HK-2 (cell line): Measurements from ENCODE around the gene DPF1.

ENCODE experiments used
- DNase-seq: peaks from one replicate; pipeline ENCODE4 v3.0.0-alpha.2; 2018; ENCODE audit not compliant: unreplicated experiment

The DPF1 gene

DNA sequence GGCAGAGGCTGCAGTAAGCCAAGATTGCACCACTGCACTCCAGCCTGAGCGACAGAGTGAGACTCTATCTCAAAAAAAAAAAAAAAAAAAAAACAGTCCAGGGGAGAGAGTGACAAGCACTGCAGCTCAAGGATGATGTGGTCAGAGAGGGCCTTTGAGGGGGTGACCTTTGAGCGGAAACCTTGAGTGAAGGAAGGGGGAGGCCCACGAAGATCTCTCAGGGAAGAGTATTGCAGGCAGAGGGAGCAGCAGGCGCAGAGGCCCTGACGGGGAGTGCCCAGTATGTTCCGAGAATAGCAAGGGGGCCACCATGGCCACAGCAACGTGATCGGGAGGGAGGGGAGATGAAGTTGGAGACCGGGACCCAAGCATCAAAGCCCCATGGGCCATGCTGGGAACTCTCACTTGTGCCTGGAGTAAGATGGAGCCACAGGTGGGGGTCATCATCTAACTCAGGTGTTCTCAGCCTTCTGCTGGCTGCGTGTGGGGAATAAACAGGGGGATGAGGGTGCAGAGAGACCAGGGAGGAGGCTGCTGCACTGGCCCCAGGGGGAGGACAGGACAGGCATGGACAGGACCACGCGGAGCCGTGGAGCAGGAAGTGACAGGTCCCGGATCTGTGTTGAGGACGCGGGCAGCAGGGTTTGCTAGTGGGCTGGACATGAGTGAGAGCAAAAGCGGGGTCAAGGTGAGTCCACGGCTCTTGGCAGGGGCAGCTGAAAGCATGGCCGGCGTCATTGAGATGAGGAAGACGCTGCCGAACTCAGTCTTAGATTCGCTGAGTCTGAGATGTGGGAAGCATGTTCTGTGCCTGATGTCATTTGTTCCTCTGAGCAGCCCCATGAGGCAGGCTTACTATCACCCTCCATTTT, 60.4 kb downstream of the DPF1 start:
- no peak for DNase-seq

DNA sequence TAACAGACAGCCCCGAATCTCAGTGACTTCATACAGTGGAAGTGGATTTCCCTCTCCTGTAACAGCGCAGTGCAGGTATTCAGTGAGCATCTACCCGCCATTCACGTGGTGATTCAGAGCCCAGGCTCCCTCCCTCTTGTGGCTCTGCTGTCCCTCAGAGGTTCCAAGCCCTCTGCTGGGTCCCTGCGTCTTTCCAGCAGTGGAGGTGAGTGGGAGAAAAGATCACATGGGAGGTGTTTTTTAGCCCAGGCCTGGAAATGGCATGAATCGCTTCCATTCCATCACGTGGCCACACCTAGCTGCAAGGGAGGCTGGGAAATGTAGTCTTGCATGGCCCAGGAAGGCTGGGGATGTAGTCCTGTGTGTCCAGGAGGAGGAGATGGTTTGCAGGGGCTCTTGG, 61.4 kb downstream of the DPF1 start:
- no peak for DNase-seq

DNA sequence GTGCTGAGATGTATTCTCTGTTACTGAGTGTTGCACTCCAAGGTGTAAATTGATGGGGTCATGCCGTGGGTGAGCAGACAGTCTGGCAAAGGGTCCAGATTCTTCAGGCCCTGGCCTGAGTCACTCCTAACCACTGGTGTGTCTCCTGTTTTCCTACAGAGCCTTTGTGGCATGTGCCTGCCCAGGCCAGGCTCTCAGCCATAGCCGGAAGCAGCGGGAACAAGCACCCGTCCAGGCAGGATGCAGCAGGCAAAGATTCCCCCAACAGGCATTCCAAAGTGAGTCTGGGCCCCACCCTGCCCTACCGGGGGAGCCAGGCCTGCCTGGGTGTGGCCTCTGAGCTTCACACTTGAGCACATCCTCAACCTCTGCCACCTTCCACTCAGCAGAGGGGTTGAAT, 61.9 kb downstream of the DPF1 start:
- no peak for DNase-seq
